ENCODE data around the gene GRM8.

The GRM8 gene

GRCh38 chr7:127252778-127253280, at the start of gene GRM8:
GRM8 (minus strand) TSS chr7:127252941.
- DNase-seq (ENCODE audit: low read depth) = no peak

- no peak for DNase-seq (ENCODE audit: low read depth)
Measured at GRCh38 chr7:127290801-127291361, 38.1 kb upstream of the GRM8 start.

DNA sequence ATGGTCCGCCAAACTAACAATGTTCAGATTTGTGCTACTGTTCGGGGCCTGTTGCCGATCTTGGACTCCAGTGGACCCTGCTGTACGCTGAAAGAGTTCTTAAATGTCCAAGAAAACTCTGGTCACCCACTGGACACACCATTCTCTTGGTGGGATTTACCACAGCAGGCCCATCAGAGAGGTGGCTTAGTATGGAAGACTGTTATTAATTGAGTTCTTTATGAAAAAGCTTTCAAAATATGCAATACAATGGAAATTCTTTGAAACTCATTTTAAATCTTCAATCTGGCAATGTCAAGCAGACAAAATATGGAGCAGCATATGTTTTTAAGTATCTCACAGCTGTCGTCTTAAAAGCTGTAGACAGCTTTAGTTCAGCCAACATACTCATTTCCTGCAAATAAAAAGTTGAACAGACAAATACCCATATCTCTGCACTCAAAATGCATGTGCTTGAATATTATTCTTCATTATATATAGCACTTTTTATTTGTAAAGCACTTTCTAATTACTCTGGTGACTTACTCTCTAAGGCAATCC, 37.4 kb upstream of the GRM8 start:
- DNase-seq (ENCODE audit: low read depth) = no peak

DNA sequence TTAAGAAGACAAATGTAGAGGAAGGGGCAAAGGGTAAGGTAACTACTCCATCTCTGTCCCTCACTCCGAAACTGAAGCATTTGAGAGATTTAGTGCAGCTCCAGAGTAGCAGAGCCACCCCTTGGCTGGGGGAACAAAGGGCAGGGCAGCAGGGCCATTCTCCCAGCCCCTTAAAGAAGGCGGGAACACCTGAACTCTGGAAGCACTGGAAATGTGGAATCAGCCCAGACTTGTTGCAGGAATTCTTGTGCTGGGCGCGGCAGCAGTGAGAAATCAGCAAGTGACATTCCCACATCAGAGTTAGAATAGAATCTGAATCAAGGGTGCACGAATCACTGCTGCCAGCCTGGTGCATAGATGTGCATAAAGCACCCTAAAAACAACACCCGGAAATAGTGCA, 34.4 kb upstream of the GRM8 start:
- no peak for DNase-seq (ENCODE audit: low read depth)

DNA sequence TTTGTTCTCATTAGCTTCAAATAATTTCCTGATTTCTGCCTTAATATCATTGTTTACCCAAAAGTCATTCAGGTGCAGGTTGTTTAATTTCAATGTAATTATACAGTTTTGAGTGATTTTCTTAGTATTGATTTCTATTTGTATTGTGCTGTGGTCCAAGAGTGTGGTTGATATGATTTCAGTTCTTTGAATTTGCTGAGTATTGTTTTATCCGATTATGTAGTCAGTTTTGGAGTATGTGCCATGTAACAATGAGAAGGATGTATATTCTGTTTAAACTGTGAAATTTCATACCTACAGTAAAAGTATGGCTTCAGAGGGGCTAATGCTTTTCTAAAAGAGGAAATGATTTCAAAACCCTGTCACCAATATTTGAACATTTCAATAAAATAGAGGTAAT, 17.4 kb upstream of the GRM8 start:
- no peak for DNase-seq (ENCODE audit: low read depth)

GRCh38 chr7:127266047-127266446, 13.3 kb upstream of the GRM8 start:
- no peak for DNase-seq (ENCODE audit: low read depth)

DNA sequence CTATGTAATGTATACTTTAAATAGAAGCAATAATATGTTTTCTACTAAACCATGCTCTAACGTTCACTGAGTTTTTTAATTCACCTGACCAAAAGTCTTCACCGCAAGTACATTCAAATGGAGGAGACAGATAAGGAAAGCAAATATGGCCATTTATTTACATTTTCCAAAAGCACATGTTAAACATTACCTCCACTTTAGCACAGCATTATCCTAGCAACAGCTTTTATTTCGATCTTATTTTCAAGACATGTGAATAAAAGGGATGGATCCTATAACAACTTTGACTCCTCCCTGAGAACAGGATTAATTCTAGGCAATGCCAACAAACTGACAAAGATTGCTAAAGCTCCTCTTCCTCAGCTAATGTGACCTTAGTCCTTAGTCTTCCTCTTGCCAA, 11.5 kb upstream of the GRM8 start:
- DNase-seq (ENCODE audit: low read depth) = no peak

GRCh38 chr7:127258111-127258510, 5.4 kb upstream of the GRM8 start:
- DNase-seq (ENCODE audit: low read depth) = no peak

- DNase-seq (ENCODE audit: low read depth) = no peak
Measured at GRCh38 chr7:127257086-127257485, 4.3 kb upstream of the GRM8 start.

DNA sequence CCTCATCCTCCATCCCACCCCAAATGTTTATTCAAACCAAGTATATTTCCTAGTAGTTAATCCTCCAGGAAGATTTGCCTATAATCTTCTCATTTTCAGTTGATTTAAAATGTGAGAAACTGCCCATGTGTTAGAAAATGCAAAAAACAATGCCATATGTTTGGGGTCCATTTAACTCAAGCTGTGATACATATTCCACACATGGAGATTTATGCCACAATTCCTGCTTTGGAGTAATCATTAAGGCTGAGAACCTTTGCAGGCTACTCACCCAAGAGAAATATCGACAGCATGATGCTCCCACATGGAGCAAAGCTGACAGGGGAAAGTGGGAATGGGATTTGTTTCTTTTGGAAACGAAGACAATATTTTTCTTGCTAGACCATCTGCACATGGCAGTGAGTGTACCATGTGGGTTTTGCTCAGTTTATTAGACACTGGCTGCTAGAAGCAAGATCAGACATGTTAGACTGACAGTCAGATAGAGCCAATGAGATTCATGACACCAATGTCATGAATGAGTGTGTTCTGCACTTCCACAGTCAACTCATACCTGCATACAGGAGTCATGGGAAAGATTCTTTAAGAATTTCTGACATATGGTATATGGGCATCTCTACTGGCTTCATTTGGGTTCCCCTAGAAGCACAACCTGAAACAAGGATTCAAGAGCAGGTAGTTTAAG, 3.4 kb upstream of the GRM8 start:
- no peak for DNase-seq (ENCODE audit: low read depth)

DNA sequence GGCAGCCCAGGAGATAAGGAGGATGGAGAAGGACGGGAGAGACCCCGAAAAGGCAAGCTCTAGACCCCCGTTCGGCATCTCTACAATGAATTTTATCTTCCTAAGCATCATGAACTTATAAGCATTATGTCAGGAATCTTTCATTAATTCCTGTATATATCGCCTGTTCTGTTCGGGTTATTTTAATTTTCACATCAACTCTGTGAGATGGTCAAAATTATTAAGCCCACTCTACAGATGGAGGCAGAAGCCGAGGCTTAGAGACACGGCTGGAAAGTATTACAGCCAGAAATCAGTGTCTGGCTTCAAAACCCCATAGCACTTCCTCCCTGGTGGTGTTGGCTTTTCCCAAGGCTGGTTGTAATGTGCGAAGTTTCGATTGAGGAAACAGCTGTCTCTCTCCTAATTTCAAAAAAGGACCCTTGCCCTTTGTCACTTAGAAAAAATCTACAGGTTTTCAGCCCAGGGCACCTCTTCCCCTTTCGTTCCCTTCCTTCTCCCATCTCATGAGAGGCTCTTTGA, 1.5 kb upstream of the GRM8 start:
- DNase-seq (ENCODE audit: low read depth) = no peak

DNA sequence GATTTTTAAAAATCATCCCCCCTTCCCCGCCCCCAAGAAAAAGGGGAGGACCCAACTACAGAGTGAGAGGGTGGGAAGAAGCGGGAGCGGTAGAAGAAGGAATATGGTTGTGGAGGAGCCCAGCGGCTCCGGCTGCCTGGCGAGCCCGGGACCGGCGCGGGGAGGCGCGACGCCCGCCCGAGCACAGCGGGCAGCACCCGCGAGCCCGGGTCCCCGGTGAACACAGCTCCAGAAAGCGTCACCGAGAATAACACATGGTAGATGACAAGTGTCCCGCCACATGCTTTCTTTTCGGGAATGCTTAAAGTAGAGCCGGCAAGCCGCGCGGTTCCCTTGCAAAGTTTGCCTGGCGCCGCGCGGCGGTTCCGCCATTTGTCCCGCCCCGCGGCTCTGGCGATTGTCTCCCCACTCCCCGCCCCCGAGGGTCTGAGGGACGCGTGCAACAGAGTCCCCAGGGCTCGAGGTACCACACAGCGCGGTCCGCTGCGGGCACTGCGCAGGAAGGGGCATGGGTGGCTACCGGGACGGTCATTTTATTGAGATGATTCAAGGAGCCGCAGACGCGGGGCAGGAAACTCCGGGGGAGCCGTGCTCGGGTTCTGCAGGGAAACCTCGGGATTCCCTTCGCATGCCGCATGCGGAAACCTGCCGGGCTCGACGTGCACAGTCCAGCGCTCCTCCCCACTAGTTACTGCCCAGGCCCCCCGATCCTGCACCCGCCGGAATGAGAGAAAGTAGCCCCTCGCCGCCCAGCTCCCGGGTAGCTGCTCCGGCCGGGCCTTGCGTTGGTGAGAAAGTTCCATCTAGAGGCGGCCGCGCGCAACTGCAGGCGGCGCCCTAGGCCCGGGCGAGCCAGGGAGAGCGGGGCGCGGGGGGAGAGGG, 781 bp upstream of the GRM8 start:
- DNase-seq (ENCODE audit: low read depth) = peak; percentile 4

DNA sequence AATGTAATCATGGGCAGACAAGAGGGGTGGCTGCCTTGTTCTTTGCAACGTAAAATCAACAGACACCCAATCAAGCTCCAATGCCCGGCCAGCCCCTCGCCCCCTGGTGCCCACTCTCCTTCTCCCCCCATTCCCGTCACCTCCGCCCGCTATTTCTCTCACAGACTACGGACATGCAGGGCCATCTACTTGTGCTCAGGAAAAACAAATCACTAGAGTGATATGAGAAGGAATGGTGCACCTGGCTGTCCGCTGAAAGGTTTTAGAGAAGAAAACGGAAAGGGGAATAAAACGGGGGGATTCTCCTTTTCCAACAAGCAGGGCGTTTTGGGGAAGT, 396 bp downstream of the GRM8 start:
- DNase-seq (ENCODE audit: low read depth) = no peak

GRCh38 chr7:127251465-127252376, 1.0 kb downstream of the GRM8 start:
- DNase-seq (ENCODE audit: low read depth) = no peak

- DNase-seq (ENCODE audit: low read depth) = no peak
Measured at GRCh38 chr7:127251036-127251464, 1.7 kb downstream of the GRM8 start.

DNA sequence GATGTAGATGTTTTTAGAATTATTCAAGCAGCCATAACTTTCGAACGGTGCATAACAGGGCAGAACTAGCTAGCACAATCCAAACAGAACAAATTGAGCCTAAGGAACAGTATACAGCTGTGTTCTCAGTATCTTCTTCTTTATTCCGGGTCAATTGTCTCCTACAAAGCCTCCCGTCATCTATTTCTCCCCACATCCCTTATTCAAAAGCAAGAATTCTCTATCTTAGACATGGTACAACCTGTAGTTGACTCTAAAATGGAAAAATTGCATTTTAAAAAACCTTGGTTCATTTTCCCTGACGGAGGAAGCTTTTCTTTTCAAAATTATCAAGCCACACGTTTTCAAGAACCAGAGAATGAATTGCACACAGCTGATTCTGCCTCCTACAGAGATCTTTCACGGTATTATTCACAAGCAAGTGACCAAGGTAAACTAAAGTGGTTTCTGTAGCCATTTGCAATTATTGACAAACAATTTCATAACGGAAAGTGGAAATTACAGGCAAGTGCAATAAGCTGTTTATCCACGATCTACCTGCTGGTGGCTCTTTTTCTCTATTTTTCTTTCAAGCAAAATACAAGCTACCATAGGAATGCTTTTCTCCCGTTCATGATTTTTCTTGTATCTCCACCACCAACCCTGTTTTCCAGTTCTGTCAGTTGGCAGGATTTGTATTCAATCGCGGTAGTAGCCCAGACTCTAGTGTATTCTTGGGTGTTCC, 2.3 kb downstream of the GRM8 start:
- DNase-seq (ENCODE audit: low read depth) = no peak

DNA sequence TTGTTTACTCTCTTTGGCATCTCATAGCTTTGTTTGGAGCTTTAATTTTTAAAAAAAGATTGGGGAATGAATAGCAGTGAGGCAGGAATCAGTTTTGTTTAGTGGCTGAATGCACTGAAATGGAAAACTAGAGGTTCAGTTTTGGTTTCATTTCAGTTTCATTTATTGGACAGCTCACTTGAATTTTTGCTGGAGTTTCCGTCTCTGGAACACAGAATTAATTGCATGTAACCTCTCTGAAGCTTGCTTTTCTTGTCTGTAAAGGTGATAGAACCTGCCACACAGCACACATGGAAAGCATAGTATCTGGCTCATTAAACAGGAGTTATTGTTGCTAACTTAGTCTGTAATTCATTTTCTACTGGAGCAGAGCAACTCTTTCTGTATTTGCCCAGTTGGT, 7.1 kb downstream of the GRM8 start:
- no peak for DNase-seq (ENCODE audit: low read depth)

GRCh38 chr7:127245002-127245401, 7.7 kb downstream of the GRM8 start:
- no peak for DNase-seq (ENCODE audit: low read depth)

DNA sequence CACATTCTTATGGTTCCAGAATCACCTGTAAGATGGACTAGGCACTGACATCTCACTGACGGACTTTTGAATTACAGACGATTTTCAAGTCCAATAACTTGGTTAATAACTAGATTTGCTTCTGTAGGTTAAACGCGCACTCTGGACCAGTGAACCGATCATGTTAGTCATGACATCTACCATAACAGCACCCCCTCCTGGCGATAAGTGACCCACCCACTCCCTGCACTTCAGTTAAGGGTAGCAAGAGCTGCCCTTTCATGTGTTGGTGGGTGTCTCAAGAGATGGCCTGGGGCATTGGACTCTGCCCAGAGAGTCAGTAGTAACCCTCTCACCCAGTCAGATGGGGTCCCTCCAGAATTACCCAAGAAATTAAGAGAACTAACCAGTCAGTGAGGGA, 12.9 kb downstream of the GRM8 start:
- DNase-seq (ENCODE audit: low read depth) = no peak

DNA sequence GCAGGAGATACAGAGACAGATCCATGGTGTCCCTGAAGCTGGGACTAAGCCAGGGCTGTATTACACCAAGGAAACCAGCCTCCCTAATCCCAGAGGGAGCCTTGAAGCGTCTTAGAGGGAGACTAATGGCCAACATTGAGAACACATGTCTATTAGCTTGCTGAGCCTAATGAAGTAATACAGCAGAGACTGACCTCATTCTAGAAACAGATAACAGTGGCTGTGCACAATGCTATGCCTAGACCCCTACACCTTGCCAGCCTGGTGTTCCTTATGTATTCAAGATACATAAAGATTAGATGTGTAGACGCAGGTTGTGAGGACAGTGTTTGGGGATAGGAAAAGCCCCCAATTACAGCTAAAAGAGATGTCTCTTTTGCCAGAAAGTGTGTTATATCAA, 19.1 kb downstream of the GRM8 start:
- no peak for DNase-seq (ENCODE audit: low read depth)

DNA sequence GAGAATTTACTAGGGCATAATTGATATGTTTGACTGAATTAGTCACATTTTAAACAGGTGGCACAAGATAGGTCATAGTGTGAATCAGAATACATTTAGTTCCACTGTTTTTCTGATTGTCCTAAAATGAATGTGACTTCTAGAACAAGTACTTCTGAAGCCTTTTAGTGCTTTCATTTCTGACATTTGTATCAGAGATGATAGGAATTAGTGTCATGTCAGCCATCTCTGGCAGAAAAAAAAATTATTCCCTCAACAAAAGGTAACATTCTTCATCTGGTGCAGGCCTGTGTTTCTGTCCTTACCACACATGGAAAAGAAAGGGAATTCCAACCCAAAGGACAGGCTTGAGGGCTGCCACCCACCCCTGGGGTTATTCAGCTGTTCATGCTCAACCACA, 21.3 kb downstream of the GRM8 start:
- no peak for DNase-seq (ENCODE audit: low read depth)

Measured in GM04503 (cell line).